Medulla oblongata (tissue), 1 donor: Measurements from ENCODE around the gene PLA2G2C.
A peak's percentile ranks its signal among the peaks of the same experiment; 100 is the strongest.

Experiments
- DNase-seq: peaks from one replicate; pipeline ENCODE4 v3.0.0-alpha.2; 2015; ENCODE audit errors: extremely low spot score

Gene PLA2G2C

DNA sequence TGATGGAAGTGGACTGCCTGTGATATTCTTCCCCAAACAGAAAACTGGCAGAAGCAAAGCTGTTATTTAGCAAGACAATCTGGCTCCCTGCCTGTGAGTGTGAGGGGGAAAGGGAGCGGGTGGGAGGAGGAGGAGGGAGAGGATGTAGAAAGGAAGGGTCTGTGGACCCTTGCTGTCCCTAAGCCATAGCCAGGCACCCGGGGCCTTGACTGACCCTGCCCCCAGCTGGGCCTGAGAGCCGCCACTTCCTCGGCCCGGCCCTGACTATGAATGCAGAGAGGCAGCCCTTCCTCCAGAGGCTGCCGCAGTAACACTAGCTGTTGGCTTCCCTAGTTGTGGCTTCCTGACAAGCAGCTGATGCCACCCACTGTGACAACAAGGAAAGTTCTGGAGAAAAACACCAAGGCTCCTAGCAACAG lies 33.3 kb downstream of the PLA2G2C start:
- peak; percentile 88 for DNase-seq

DNA sequence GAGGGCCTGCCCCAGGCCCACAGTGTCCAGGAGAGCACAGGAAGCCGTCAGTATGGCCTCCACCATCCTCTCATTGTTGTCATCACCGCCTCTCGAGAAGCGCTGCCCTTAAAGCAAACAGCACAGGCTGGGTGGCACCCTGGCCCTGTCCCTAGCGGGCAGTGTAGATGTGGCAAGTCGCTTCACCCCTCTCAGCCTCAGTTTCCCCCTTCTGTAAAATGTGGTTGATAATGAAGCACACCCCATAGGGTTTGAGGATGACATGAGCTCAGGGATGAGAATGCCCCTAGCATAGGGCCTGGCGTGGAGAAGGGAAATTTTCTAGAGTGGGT lies 33.8 kb downstream of the PLA2G2C start:
- no peak for DNase-seq

DNA sequence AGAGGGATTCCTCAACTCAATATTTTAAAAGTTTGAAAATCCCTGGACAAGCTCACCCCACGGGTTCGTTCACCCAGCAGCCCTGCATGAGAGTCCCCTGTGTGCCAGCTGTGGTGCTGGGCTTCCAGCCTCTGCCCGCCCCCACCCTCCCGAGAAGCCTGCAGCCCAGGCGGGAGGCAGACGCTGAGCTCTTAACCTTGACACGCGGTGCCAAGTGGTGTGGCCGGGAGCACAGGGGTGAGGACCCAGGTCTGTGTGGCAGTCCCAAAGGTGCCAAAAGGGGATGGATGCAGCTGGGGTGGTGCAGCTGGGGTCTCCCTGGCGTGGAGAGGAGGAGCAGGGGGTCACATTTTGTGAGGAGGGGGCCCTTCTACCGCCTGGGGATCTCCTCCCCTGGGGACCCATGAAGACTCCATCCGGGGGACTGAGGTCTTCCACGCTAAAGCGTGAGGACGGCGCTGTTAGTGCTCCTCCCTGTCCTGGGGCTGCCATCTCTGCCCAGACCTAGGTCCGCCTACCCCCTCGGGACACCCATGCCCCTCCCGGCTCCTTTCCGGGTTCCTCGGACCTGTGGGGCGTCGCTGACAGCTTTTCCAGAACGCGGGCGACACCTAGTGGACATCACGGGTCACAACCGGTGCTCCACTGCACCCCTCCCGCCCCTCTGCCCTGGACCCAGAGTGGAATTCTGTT lies 34.3 kb downstream of the PLA2G2C start:
- DNase-seq = peak; percentile 86

DNA sequence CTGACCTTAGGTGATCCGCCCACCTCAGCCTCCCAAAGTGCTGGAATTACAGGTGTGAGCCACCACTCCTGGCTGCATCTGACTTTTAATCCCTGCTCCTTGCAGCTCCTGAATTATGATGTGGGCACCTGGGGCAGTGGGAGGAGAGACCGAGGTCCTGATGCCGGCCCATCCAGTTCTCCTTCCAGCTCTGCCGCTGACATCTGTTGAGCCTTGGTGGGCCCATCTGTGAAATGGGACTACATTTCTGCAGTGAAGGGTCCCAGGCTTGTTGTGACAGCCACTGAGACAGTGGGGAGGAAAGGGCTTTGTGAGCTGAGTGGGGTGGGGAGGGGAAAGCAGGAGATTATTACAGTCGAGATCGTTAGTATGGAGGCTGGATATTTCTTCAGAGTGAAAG lies 35.3 kb downstream of the PLA2G2C start:
- no peak for DNase-seq

DNA sequence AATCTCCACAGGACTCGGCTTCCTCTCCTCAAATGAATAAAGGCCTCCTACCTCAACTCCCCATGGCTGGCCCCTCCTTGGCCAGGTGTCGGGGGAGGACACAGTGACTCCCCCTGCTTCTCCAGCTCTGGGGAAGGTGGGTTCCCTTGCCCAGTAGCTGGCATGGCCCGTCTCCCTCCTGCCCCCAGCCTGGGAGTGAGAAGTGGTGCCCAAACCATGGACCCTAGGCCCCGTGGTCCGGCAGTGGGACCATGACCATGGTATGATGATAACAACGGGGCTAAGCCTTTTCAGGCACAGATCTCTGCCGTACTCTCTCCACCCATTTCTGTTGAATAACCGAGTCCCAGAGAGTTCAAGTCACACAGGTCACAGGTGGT lies 36.0 kb downstream of the PLA2G2C start:
- DNase-seq = no peak

DNA sequence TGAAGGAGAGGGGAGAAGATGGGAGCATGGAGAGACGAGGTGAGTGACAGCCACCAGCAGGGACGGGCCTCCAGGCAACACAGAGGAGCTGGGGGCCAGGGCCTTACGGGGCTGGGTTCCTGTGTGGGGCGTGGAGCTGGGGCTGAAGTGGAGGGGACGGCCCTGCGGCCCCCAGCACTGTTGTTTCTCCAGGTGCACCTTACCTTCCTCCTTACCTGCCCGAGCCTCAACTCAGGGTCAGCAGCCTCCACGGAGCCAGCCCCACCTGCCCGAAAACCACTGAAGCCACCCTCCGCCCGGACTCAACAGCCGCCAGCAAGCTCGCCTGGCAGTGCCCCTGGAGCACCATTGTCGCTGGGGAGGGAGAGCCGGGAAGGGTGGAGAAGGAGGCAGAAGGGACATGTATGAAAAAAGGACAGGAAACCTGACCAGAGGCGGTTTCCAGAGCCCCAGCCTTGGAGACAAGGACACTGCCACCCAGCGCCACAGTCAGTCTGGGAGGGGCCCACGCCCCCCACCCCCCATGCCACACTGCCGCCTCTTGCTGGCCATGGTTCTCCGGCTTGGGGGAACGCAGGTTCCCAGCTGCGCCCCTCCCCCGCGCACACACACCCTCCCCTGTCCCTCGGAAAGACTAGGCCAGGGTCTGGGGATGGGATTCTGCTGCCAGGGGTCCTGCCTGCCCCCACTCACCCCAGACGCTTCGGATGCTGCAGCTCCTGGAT lies 36.6 kb downstream of the PLA2G2C start:
- no peak for DNase-seq

DNA sequence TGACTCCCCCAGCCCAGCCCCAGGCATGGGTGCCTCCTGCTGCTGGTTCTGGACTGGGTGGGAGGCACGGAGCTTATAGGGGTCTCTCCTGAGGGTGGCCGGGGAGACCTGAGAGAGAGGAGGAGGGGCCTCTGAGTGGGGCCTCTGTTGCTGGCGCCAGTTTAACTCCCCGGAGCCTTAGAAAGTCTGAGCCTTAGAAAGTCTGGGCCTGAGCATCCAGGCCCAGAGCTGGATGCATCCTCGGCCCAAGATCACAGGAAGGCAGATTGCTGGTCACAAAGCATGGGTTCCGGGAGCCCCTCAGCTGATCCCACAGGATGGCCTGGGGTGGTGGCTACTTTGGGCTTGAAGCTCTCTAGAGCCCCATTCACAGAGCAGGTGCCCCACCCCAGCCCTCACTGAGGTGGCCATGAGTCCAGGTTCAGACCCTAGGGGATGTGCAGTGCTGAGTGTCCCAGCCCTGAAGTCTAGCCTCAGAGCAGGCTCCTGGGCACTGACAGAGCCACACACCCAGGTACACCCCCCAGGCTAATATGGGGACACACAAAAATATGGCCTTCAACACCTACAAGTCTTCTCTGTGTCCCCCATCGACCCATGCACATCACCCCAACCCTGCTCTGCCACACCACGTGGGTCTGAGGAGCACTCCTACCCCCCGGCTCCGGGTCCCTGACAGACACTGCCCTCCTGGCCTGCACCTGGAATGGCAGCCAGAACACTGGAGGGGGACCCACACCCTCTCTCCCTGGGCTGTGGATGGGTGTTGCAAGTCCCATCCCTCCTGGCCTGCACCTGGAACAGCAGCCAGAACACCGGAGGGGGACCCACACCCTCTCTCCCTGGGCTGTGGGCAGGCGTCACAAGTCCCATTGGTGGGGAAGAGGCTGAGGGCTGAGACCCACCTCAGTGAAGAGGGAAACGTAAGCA lies 37.5 kb downstream of the PLA2G2C start:
- no peak for DNase-seq

DNA sequence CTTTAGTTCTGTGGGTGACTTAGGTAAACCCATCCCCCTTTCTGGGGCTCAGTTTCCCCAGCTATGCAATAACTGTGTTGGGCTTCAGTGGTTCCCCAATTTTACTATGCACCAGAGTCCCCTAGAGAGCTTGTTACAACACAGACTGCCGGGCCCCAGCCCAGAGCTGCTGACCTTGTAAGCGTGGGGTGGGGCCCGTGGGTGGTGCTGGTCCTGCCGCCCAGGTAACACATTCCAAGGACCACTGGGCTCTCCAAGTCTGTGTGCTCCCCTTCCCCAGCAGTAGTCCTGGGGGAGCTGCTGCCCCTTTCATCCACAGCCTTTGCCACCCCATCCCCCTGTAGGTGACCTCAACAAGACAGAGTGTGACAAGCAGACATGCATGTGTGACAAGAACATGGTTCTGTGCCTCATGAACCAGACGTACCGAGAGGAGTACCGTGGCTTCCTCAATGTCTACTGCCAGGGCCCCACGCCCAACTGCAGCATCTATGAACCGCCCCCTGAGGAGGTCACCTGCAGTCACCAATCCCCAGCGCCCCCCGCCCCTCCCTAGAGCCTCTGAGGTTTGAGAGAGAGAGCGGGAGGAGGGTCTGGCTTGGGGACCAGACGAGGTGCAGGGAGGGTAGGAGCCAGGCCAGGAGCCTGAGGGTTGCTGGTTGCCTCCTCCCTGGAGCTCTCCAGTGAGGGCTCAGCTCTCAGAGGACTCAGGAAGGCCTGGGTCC lies 38.3 kb downstream of the PLA2G2C start:
- no peak for DNase-seq

DNA sequence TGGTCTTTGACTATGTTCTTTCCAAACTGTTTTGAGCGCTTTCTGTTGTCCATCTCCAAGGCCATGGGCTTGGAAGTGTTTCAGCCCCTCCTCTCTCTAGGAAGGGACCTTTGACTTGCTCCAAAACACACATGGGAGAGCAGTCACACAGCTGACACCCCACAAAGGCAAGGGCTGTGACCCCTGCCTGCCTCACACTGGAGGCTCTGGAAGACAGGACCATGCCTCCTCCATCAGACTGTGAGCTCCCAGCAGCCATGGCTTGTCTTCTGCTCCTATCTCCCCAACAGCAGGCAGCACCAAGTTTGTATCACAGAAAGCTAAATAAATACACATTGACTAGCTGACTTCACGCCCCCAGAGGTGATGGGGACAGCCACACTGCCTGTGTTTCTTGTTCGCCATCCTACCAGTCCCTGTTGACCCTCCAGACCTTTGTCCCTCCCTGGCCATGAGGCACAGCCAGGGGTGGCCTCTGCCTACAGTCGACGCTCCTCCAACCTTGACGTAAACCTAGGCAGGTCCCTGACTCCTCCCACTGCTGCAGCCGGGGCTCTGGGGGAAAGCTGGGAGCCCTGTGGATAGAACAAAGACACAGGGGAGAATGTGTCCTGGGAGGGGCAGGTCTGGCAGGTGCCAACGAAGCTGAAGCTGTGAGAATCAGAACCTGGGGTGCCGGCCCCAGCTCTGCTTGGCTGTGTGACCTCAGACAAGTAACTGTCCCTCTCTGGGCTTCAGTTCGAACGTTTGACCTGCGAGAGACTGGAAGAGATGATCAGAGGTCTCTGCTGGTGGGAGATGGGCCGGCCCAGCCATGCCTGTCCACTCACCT lies 42.4 kb downstream of the PLA2G2C start:
- DNase-seq = no peak

DNA sequence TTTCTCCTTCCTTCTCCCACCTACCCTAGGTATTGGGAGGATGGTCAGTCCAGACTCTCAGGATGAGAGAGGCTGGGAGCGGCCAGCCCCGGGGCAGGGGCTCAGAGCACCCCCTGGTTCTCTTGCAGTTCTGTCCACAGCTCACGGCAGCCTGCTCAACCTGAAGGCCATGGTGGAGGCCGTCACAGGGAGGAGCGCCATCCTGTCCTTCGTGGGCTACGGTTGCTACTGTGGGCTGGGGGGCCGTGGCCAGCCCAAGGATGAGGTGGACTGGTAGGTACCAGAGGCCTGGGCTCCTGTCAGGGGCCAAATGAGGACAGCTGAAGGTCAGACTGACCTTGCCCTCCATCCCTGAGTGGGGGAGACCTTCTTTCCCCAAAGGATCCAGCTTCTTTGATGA lies 43.0 kb downstream of the PLA2G2C start:
- no peak for DNase-seq

DNA sequence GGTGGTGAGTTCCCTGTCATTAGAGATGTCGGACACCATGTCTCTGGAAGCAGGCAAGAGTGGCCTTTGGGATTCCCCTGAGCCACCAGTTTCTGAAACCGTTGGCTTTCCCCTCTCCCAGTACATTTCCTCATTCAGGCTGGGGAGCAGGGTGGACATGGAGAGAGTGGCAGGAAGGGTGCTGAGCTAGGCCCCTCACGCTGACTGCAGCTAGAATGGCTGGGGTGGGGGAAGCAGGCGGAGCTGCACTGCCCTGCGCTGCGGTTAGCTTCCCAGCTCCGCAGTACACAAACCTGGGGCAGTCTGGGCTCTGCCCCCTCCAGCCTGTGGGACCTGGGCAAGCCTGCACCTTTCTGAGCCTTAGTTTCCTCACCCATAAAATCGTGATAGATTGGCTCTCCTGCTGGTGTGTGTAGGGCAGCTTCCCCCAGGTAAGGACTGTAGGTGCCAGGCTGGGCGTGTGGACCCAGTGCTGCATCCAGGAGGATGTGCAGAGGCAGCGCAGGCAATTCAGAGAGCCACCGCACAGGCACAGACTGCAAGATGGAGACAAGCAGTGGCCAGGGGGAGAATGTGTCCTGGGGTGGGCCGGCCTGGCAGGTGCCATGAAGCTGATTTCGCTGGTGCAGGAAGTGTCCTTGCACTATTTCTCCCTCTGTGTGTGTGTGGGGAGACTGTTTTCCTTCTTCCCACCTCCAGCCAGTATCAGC lies 44.2 kb downstream of the PLA2G2C start:
- DNase-seq = no peak

DNA sequence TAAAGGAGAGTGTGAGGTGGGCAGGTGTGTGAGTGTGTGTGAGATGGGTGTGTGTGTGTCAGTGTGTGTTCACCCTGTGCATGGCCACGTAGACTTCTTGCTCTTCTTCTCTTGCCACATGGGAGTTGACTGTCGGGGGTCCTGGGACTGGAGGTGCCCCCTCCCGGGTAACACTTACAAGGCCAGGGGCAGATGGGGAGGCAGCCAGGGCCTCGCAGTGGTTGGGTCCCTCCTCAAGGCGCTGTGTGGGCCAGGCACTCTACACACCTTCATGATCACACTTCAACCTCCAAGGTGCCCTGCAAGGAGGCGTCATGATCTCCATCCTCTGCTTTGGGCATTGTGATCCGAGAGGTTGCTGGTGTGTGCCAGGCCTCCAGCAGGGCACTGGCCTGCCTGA lies 44.9 kb downstream of the PLA2G2C start:
- no peak for DNase-seq

DNA sequence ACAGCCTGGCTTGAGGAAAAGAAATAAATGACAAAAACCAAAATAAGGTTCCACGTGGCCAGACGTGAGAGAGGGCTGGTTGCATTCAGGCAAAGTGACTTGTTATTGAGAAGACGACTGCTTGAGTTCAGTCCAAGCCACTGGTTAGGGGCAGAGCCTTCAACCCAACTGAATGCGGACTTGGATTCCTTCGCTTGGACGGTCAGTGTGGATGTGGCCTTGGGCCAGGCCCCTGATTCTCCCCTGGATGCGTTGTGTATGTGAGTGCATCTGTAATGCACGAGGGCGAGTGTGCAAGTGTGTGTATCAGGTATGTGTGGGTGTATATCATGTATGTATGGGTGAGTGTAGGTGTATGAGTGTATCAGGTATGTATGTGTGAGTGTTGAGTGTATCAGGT lies 45.3 kb downstream of the PLA2G2C start:
- DNase-seq = no peak

DNA sequence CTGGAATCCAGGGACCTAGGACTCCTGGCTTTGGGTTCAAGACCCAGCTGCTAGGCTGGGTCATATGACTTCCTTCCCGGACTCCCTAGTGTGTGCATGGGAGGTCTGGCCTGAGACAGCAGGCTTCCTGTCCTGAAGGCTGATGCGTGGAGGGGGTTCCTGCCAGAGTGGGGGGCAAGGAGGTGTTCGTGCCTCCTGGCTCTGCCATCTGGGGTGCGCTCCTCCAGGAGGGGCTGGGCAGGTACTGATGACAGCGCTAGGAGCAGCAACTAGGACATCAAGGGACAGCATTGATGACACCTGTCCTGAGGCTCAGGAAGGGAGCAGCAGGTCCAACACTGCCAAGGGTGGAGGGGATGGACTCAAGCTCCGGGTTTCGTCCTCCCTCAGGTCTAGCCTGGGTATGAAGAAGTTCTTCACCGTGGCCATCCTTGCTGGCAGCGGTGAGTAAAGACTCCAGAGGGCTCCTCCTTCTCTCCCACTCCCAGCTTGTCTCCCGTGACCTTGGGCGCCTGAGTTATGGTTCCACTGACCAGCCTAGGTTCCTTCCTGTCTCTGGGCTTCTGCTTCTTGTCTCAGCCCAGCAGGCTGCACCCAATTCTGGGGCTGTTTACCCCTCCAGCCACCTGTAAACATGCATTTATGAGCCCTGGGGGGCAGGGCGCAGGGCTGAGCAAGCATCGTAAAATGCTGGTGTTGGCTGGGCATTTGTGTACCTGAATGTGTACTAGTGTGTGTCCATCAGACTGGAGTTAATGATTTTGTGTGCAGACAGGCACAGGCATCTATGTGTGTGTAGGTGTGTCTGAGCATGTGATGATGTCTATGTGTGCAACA lies 46.3 kb downstream of the PLA2G2C start:
- no peak for DNase-seq

DNA sequence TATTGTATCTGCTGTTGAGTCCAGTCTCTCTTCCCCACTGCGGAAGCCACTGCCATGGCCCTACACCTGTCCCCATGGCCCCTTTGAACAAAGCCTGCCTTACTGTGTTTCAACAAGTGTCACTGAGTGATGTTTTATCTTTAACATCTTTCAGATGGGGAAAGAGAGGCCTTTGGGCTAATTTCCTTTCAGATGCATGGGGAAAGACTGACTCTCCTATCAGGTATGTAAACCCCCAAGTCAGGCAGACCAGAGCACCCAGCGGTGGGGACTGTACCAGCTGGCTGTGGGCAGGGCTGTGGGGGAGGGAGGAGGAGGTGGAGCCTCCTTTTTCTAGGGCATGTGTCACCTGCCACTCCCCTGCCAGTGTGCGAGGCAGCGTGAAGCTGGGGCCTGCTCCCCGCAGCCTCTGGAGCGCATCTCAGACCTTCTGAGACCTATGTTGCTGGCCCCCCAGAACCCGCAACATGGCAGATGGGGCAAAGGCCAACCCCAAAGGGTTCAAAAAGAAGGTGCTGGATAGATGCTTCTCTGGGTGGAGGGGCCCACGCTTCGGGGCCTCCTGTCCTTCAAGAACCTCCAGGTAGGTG lies 47.3 kb downstream of the PLA2G2C start, which contains the start of gene PLA2G2F:
PLA2G2F (plus strand) TSS at position 363 of the 590 bp plus-strand sequence; CDS start at position 468, 105 bp downstream.
- DNase-seq = no peak

DNA sequence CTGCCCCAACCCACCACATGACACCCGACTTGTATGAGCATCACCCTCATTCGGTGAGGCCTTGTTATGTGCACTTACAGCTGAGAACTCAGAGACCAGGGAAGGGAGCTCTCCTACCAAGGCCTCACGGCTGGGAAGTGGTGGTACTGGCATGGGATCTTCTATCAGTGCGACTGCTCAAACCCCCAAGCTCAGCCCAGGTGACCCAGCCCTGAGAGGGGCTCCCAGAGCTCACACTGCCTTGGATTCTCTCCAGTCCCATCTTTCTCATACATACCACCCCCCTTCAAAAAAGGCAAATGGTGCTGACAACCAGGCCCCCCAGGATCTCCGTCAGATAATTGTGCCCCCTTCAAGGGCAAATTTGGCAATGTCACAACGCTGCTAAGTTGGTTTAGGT lies 48.0 kb downstream of the PLA2G2C start:
- DNase-seq = no peak

DNA sequence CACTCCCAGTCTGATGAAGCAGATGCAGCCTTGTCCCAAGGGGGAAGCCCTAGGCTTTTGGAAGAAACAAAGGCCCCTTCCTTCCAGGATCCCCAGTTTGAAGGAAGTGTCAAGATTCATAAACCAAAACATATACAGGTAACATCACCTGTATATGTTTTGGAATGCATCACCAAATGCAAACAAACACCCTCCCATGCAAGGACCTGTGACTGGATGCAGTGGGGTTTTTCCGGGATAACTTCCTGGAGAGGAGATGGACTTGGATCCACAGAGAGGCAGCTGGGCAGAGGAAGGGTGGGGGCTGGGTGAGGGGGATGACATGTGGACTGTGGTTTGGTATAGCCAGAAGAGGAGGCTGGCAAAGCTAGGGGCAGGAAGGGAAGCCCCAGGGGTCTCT lies 48.7 kb downstream of the PLA2G2C start:
- no peak for DNase-seq

DNA sequence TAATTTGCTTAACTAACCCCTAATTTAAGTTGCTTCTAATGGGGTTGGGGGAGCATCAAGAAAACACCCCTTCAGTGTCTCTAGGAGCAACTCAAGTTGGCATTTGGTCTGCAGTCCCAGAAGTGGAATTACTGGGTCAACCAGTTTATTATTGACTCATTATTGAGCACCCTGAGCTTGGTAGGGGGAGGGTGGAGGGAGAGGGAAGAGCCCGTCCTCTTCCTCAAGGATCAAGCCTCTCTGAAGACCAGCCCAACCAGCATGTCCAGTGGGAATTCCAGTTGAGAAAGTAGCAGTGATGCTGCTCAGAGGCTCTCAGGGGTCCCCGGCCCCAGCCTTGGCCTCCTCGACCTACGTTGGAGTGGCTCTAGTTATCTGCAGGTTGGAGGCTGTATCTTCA lies 49.3 kb downstream of the PLA2G2C start:
- no peak for DNase-seq

DNA sequence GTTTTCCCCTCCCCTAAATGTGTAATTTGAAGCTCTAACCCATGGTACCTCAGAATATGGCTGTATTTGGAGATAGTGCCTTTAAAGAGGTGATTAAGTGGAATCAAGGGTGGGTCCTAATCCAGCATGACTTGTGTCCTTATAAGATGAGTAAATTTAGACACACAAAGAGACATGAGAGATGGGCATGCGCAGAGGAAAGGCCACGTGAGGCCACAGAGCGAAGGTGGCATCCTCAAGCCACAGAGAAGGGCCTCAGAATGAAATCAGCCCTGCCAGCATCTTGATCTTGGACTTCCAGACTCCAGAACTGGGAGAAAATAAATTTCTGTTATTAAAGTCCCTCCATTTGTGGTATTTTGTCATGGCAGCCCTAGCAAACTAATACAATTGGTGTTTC lies 50.1 kb downstream of the PLA2G2C start:
- DNase-seq = no peak
